ENCODE measurements around the gene NINL.

The NINL gene

GRCh38 chr20:25549843-25550477 is 35.4 kb downstream of the NINL start:
- Histone ChIP-seq H3K4me3 (ENCODE audit: low read length) (peak overlapping the region; percentile 62), H3K36me3 (ENCODE audit: control insufficient read depth, insufficient read depth, low read length, severe bottlenecking) (no peaks in the 10 kb centered on the region), H3K9ac (ENCODE audit: low read length) (peak overlapping the region; percentile 68), H3K9me3 (ENCODE audit: control insufficient read depth, low read length) (no peaks in the 10 kb centered on the region), H3K4me1 (ENCODE audit: control insufficient read depth, insufficient read depth, low read length) (peaks cover 22% of the 10 kb centered on the region), H3K27me3 (replicated peaks; ENCODE audit: control insufficient read depth, insufficient read depth, low read length) (no peaks in the 10 kb centered on the region)
- DNase-seq (ENCODE audit: low read depth): peak; percentile 80

DNA sequence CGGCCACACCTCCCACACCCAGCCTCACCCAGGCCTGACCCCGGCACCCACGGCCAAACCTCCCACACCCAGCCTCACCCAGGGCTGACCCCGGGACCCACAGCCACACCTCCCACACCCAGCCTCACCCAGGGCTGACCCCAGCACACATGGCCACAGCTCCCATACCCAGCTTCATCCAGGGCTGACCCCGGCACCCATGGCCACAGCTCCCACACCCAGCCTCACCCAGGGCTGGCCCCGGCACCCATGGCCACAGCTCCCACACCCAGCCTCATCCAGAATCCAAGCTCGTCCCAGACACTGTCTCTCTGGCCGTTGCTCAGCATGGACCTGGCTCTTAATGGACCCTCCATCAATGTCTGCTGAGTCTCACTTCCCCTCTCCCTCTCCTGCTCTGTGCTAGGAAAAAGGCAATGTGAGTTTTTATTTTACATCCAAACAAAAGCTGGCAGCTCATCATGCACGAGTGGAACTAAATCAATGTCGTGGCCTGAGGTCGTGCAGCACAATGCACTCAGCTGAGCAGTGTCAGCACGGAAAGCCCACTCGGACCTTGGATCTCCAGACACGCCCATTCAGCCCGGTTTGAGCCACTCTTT is 36.1 kb downstream of the NINL start:
- no peaks in the 10 kb centered on the region for H3K36me3 ChIP-seq (ENCODE audit: control insufficient read depth, insufficient read depth, low read length, severe bottlenecking)
- H3K9ac ChIP-seq (ENCODE audit: low read length): peak overlapping the region; percentile 68
- peaks cover 22% of the 10 kb centered on the region for H3K4me1 ChIP-seq (ENCODE audit: control insufficient read depth, insufficient read depth, low read length)
- peak overlapping the region; percentile 62 for H3K4me3 ChIP-seq (ENCODE audit: low read length)
- no peaks in the 10 kb centered on the region for H3K9me3 ChIP-seq (ENCODE audit: control insufficient read depth, low read length)
- H3K27me3 ChIP-seq (replicated peaks; ENCODE audit: control insufficient read depth, insufficient read depth, low read length): no peaks in the 10 kb centered on the region
- no peak for DNase-seq (ENCODE audit: low read depth)

DNA sequence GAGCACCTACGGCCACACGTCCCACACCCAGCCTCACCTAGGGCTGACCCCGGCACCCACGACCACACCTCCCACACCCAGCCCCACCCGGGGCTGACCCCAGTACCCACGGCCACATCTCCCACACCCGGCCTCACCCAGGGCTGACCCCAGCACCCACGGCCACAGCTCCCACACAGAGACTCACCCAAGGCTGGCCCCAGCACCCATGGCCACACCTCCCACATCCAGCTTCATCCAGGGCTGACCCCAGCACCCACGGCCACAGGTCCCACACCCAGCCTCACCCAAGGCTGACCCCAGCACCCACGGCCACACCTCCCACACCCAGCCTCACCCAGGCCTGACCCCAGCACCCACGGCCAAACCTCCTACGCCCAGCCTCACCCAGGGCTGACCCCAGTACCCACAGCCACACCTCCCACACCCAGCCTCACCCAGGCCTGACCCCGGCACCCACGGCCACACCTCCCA is 36.7 kb downstream of the NINL start:
- Histone ChIP-seq H3K9ac (ENCODE audit: low read length) (no peak overlapping the region), H3K9me3 (ENCODE audit: control insufficient read depth, low read length) (no peaks in the 10 kb centered on the region), H3K4me1 (ENCODE audit: control insufficient read depth, insufficient read depth, low read length) (peaks cover 18% of the 10 kb centered on the region), H3K4me3 (ENCODE audit: low read length) (no peak overlapping the region), H3K36me3 (ENCODE audit: control insufficient read depth, insufficient read depth, low read length, severe bottlenecking) (no peaks in the 10 kb centered on the region), H3K27me3 (replicated peaks; ENCODE audit: control insufficient read depth, insufficient read depth, low read length) (no peaks in the 10 kb centered on the region)
- no peak for DNase-seq (ENCODE audit: low read depth)

GRCh38 chr20:25547999-25548398 is 37.3 kb downstream of the NINL start:
- Histone ChIP-seq H3K36me3 (ENCODE audit: control insufficient read depth, insufficient read depth, low read length, severe bottlenecking) (no peaks in the 10 kb centered on the region), H3K4me1 (ENCODE audit: control insufficient read depth, insufficient read depth, low read length) (peaks cover 22% of the 10 kb centered on the region), H3K9ac (ENCODE audit: low read length) (no peak overlapping the region), H3K9me3 (ENCODE audit: control insufficient read depth, low read length) (no peaks in the 10 kb centered on the region), H3K27me3 (replicated peaks; ENCODE audit: control insufficient read depth, insufficient read depth, low read length) (no peaks in the 10 kb centered on the region), H3K4me3 (ENCODE audit: low read length) (no peak overlapping the region)
- no peak for DNase-seq (ENCODE audit: low read depth)

DNA sequence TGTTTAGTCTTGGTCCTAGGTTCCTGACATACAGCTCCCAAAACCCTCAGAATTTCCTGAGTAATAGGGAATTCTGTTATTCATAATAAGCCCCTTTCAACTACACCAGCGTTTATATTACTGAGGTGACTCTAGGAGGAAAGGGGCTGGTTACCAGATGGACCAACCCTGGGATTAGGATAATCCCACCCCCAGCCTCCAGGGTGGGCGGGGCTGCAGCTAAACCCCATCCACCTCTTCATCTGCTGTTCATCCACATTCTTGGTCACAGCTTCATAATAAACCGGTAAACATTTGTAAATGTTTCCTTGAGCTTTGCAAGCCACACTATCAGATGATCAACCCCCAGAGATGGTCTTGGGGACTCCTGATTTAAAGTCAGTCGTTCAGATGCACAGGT is 38.3 kb downstream of the NINL start:
- no peak for DNase-seq (ENCODE audit: low read depth)
- H3K4me1 ChIP-seq (ENCODE audit: control insufficient read depth, insufficient read depth, low read length): peaks cover 32% of the 10 kb centered on the region
- no peaks in the 10 kb centered on the region for H3K36me3 ChIP-seq (ENCODE audit: control insufficient read depth, insufficient read depth, low read length, severe bottlenecking)
- H3K9ac ChIP-seq (ENCODE audit: low read length): no peak overlapping the region
- no peaks in the 10 kb centered on the region for H3K9me3 ChIP-seq (ENCODE audit: control insufficient read depth, low read length)
- no peaks in the 10 kb centered on the region for H3K27me3 ChIP-seq (replicated peaks; ENCODE audit: control insufficient read depth, insufficient read depth, low read length)
- H3K4me3 ChIP-seq (ENCODE audit: low read length): no peak overlapping the region

GRCh38 chr20:25546048-25546447 is 39.3 kb downstream of the NINL start:
- no peak overlapping the region for H3K4me3 ChIP-seq (ENCODE audit: low read length)
- H3K4me1 ChIP-seq (ENCODE audit: control insufficient read depth, insufficient read depth, low read length): peaks cover 42% of the 10 kb centered on the region
- no peaks in the 10 kb centered on the region for H3K36me3 ChIP-seq (ENCODE audit: control insufficient read depth, insufficient read depth, low read length, severe bottlenecking)
- H3K9me3 ChIP-seq (ENCODE audit: control insufficient read depth, low read length): no peaks in the 10 kb centered on the region
- no peak for DNase-seq (ENCODE audit: low read depth)
- H3K27me3 ChIP-seq (replicated peaks; ENCODE audit: control insufficient read depth, insufficient read depth, low read length): no peaks in the 10 kb centered on the region
- H3K9ac ChIP-seq (ENCODE audit: low read length): no peak overlapping the region

DNA sequence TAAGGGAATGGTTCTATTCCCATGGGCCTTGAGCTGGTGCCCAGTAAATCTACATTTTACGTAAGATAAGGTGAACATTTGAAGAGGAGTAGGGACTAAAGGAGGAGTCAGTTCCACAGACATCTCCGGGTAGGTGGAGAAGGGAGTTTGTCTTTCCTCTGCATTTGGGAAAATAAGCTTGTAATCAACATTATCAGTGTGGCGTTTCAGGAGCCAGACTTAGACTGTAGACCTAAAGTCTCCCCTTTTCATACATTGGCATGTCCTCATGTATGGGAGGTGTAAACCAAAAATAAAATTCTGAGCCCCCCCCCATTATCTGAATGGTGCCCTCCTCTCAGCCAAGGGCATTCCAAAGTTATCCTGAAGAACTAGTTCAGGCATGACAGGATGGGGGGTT is 40.2 kb downstream of the NINL start:
- Histone ChIP-seq H3K4me3 (ENCODE audit: low read length) (no peak overlapping the region), H3K4me1 (ENCODE audit: control insufficient read depth, insufficient read depth, low read length) (peaks cover 46% of the 10 kb centered on the region)
- DNase-seq (ENCODE audit: low read depth): no peak

DNA sequence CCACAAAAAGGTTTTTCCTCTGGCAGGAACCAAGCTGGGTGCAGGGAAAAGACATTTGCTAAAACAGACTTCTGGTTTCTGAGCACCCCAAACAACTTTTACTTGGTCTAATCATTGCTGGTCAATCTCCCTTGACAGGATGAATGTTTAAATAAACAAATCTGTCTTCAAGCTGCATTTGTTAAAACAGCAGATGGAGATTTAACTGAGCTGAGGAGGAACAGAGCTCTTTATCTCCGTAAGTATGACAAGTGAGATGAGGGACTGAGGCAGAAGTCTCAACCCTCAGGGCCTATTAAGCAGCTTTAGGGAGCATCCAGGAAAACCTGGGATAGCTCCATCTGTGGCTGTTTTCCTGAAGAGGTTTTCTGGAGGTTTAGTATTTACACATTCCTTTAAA is 40.6 kb downstream of the NINL start:
- H3K9ac ChIP-seq (ENCODE audit: low read length): no peak overlapping the region
- H3K4me1 ChIP-seq (ENCODE audit: control insufficient read depth, insufficient read depth, low read length): peaks cover 44% of the 10 kb centered on the region
- H3K36me3 ChIP-seq (ENCODE audit: control insufficient read depth, insufficient read depth, low read length, severe bottlenecking): no peaks in the 10 kb centered on the region
- DNase-seq (ENCODE audit: low read depth): no peak
- no peak overlapping the region for H3K4me3 ChIP-seq (ENCODE audit: low read length)
- no peaks in the 10 kb centered on the region for H3K27me3 ChIP-seq (replicated peaks; ENCODE audit: control insufficient read depth, insufficient read depth, low read length)
- H3K9me3 ChIP-seq (ENCODE audit: control insufficient read depth, low read length): no peaks in the 10 kb centered on the region

More for the DNA sequence above, 40.2 kb downstream of the NINL start:
- no peaks in the 10 kb centered on the region for H3K27me3 ChIP-seq (replicated peaks; ENCODE audit: control insufficient read depth, insufficient read depth, low read length)
- H3K36me3 ChIP-seq (ENCODE audit: control insufficient read depth, insufficient read depth, low read length, severe bottlenecking): no peaks in the 10 kb centered on the region
- H3K9ac ChIP-seq (ENCODE audit: low read length): no peak overlapping the region
- H3K9me3 ChIP-seq (ENCODE audit: control insufficient read depth, low read length): no peaks in the 10 kb centered on the region

- H3K9ac ChIP-seq (ENCODE audit: low read length): no peak overlapping the region
- H3K9me3 ChIP-seq (ENCODE audit: control insufficient read depth, low read length): no peaks in the 10 kb centered on the region
- H3K4me3 ChIP-seq (ENCODE audit: low read length): no peak overlapping the region
- H3K4me1 ChIP-seq (ENCODE audit: control insufficient read depth, insufficient read depth, low read length): peaks cover 44% of the 10 kb centered on the region
- H3K36me3 ChIP-seq (ENCODE audit: control insufficient read depth, insufficient read depth, low read length, severe bottlenecking): no peaks in the 10 kb centered on the region
- DNase-seq (ENCODE audit: low read depth): peak; percentile 15
- no peaks in the 10 kb centered on the region for H3K27me3 ChIP-seq (replicated peaks; ENCODE audit: control insufficient read depth, insufficient read depth, low read length)
These were observed 41.0 kb downstream of the NINL start for GRCh38 chr20:25544311-25544710.

GRCh38 chr20:25543068-25543467 is 42.3 kb downstream of the NINL start:
- H3K4me1 ChIP-seq (ENCODE audit: control insufficient read depth, insufficient read depth, low read length): peaks cover 45% of the 10 kb centered on the region
- peak overlapping the region; percentile 70 for H3K9ac ChIP-seq (ENCODE audit: low read length)
- peak overlapping the region; percentile 73 for H3K4me3 ChIP-seq (ENCODE audit: low read length)
- H3K36me3 ChIP-seq (ENCODE audit: control insufficient read depth, insufficient read depth, low read length, severe bottlenecking): no peaks in the 10 kb centered on the region
- DNase-seq (ENCODE audit: low read depth): peak; percentile 57
- no peaks in the 10 kb centered on the region for H3K27me3 ChIP-seq (replicated peaks; ENCODE audit: control insufficient read depth, insufficient read depth, low read length)
- no peaks in the 10 kb centered on the region for H3K9me3 ChIP-seq (ENCODE audit: control insufficient read depth, low read length)

GRCh38 chr20:25541676-25542075 is 43.7 kb downstream of the NINL start:
- H3K4me3 ChIP-seq (ENCODE audit: low read length): peak overlapping the region; percentile 60
- H3K4me1 ChIP-seq (ENCODE audit: control insufficient read depth, insufficient read depth, low read length): peaks cover 45% of the 10 kb centered on the region
- H3K27me3 ChIP-seq (replicated peaks; ENCODE audit: control insufficient read depth, insufficient read depth, low read length): no peaks in the 10 kb centered on the region
- H3K9ac ChIP-seq (ENCODE audit: low read length): peak overlapping the region; percentile 80
- H3K36me3 ChIP-seq (ENCODE audit: control insufficient read depth, insufficient read depth, low read length, severe bottlenecking): no peaks in the 10 kb centered on the region
- peak; percentile 44 for DNase-seq (ENCODE audit: low read depth)
- no peaks in the 10 kb centered on the region for H3K9me3 ChIP-seq (ENCODE audit: control insufficient read depth, low read length)
